NCI-H128 (cell line): ENCODE data around the gene CCNA2.

Experiments
- DNase-seq: peaks from one replicate; lab custom pipeline; 2025; ENCODE audit not compliant: unreplicated experiment; lab: John Stamatoyannopoulos, UW

The CCNA2 gene

GRCh38 chr4:121823505-121824170, at the start of gene CCNA2:
TSS of gene CCNA2 (minus strand) at chr4:121823883. CDS start at chr4:121823628, 255 bp downstream.
- DNase-seq, result peak; percentile 62

- peak; percentile 84 for DNase-seq
Observed at GRCh38 chr4:121869841-121870822, 46.4 kb upstream of the CCNA2 start, which contains the start of gene BBS7. TSS of gene BBS7 (minus strand) at chr4:121870474. CDS start at chr4:121870313, 161 bp downstream.

GRCh38 chr4:121863799-121864198, 40.1 kb upstream of the CCNA2 start:
- no peak for DNase-seq

- DNase-seq, result no peak
Observed at GRCh38 chr4:121861426-121861825, 37.7 kb upstream of the CCNA2 start.

- DNase-seq, result no peak
Observed at GRCh38 chr4:121860121-121860520, 36.4 kb upstream of the CCNA2 start.

- DNase-seq, result no peak
Observed at GRCh38 chr4:121851354-121851753, 27.7 kb upstream of the CCNA2 start.

- DNase-seq, result no peak
Observed at GRCh38 chr4:121846662-121847061, 23.0 kb upstream of the CCNA2 start.

- DNase-seq, result no peak
Observed at GRCh38 chr4:121842862-121843261, 19.2 kb upstream of the CCNA2 start.

GRCh38 chr4:121838136-121838535, 14.5 kb upstream of the CCNA2 start:
- DNase-seq, result no peak

- DNase-seq, result no peak
Observed at GRCh38 chr4:121829511-121829910, 5.8 kb upstream of the CCNA2 start.

GRCh38 chr4:121827853-121828252, 4.2 kb upstream of the CCNA2 start:
- no peak for DNase-seq

GRCh38 chr4:121824950-121825349, 1.3 kb upstream of the CCNA2 start:
- DNase-seq, result no peak

GRCh38 chr4:121824171-121824527, 466 bp upstream of the CCNA2 start:
- DNase-seq, result no peak

GRCh38 chr4:121822796-121823504, 733 bp downstream of the CCNA2 start:
- no peak for DNase-seq

- DNase-seq, result no peak
Observed at GRCh38 chr4:121822047-121822446, 1.6 kb downstream of the CCNA2 start.

- DNase-seq, result no peak
Observed at GRCh38 chr4:121819216-121819965, 4.3 kb downstream of the CCNA2 start.

GRCh38 chr4:121818215-121818614, 5.5 kb downstream of the CCNA2 start:
- DNase-seq, result no peak

- DNase-seq, result no peak
Observed at GRCh38 chr4:121817701-121818100, 6.0 kb downstream of the CCNA2 start.

- DNase-seq, result no peak
Observed at GRCh38 chr4:121817006-121817405, 6.7 kb downstream of the CCNA2 start.

- no peak for DNase-seq
Observed at GRCh38 chr4:121814756-121815155, 8.9 kb downstream of the CCNA2 start.

GRCh38 chr4:121811122-121811521, 12.6 kb downstream of the CCNA2 start:
- DNase-seq, result no peak
